ENCODE measurements around the gene MAML3. TPM values are rescaled to one million over a fixed set of nuclear protein-coding genes. Genes with fewer than 3 reads are reported as not detected.

Gene MAML3
- total and polyA plus RNA-seq, 2 experiments from 2014 or later = 4.1 to 11.2 TPM

- DNase-seq (ENCODE audit: low spot score) = no peak
- H3K36me3 ChIP-seq (replicated peaks; ENCODE audit: insufficient read depth, low read depth) = no peaks in the 10 kb centered on the region
- H2AFZ ChIP-seq = no peak overlapping the region
- peaks cover 27% of the 10 kb centered on the region for H3K4me1 ChIP-seq (ENCODE audit: insufficient read depth)
- peak overlapping the region; percentile 80 for H3K27ac ChIP-seq
- peak overlapping the region; percentile 14 for H3K4me2 ChIP-seq
- H3K9me2 ChIP-seq (replicated peaks; ENCODE audit: insufficient read depth) = no peaks in the 10 kb centered on the region
- no peak overlapping the region for H3K4me3 ChIP-seq
- no peak for TF ChIP-seq CTCF (IDR thresholded peaks at IDR 0.05; ENCODE audit: poor library complexity)
- TF ChIP-seq EZH2 (IDR thresholded peaks at IDR 0.05; ENCODE audit: borderline replicate concordance) = no peak
- TF ChIP-seq EZH2phosphoT487 (IDR thresholded peaks at IDR 0.05; ENCODE audit: low read depth, severe bottlenecking, unreplicated experiment) = no peak
- WGBS (ENCODE audit: low lambda C conversion rate, missing lambda C conversion rate) = 72% methylated on average over 5 of the region's 5 CpGs
- no peaks in the 10 kb centered on the region for H4K20me1 ChIP-seq (ENCODE audit: insufficient read depth, poor library complexity, severe bottlenecking)
- no peaks in the 10 kb centered on the region for H3K9me3 ChIP-seq (ENCODE audit: low read depth)
- no peaks in the 10 kb centered on the region for H3K27me3 ChIP-seq
- no peaks in the 10 kb centered on the region for H3K79me2 ChIP-seq
Observed at GRCh38 chr4:139740121-139740520, 413.9 kb downstream of the MAML3 start.

GRCh38 chr4:139738846-139739613 lies 415.0 kb downstream of the MAML3 start:
- no peak for TF ChIP-seq EZH2phosphoT487 (IDR thresholded peaks at IDR 0.05; ENCODE audit: low read depth, severe bottlenecking, unreplicated experiment)
- no peak for TF ChIP-seq CTCF (IDR thresholded peaks at IDR 0.05; ENCODE audit: poor library complexity)
- no peak for TF ChIP-seq EZH2 (IDR thresholded peaks at IDR 0.05; ENCODE audit: borderline replicate concordance)
- no peaks in the 10 kb centered on the region for H3K9me3 ChIP-seq (ENCODE audit: low read depth)
- no peak overlapping the region for H3K27ac ChIP-seq
- no peaks in the 10 kb centered on the region for H3K27me3 ChIP-seq
- H3K4me3 ChIP-seq = no peak overlapping the region
- DNase-seq (ENCODE audit: low spot score) = no peak
- no peak overlapping the region for H2AFZ ChIP-seq
- H3K9me2 ChIP-seq (replicated peaks; ENCODE audit: insufficient read depth) = no peaks in the 10 kb centered on the region
- H4K20me1 ChIP-seq (ENCODE audit: insufficient read depth, poor library complexity, severe bottlenecking) = no peaks in the 10 kb centered on the region
- H3K79me2 ChIP-seq = no peaks in the 10 kb centered on the region
- peaks cover 33% of the 10 kb centered on the region for H3K4me1 ChIP-seq (ENCODE audit: insufficient read depth)
- 75% methylated on average over 2 of the region's 2 CpGs for WGBS (ENCODE audit: low lambda C conversion rate, missing lambda C conversion rate)
- no peak overlapping the region for H3K4me2 ChIP-seq
- no peaks in the 10 kb centered on the region for H3K36me3 ChIP-seq (replicated peaks; ENCODE audit: insufficient read depth, low read depth)

GRCh38 chr4:139736661-139737060 lies 417.3 kb downstream of the MAML3 start:
- H3K36me3 ChIP-seq (replicated peaks; ENCODE audit: insufficient read depth, low read depth) = no peaks in the 10 kb centered on the region
- H2AFZ ChIP-seq = no peak overlapping the region
- TF ChIP-seq EZH2phosphoT487 (IDR thresholded peaks at IDR 0.05; ENCODE audit: low read depth, severe bottlenecking, unreplicated experiment) = no peak
- TF ChIP-seq EZH2 (IDR thresholded peaks at IDR 0.05; ENCODE audit: borderline replicate concordance) = no peak
- TF ChIP-seq CTCF (IDR thresholded peaks at IDR 0.05; ENCODE audit: poor library complexity) = no peak
- H3K9me2 ChIP-seq (replicated peaks; ENCODE audit: insufficient read depth) = no peaks in the 10 kb centered on the region
- peaks cover 41% of the 10 kb centered on the region for H3K4me1 ChIP-seq (ENCODE audit: insufficient read depth)
- 94% methylated on average over 2 of the region's 2 CpGs for WGBS (ENCODE audit: low lambda C conversion rate, missing lambda C conversion rate)
- H3K79me2 ChIP-seq = peaks cover 2% of the 10 kb centered on the region
- no peak overlapping the region for H3K4me2 ChIP-seq
- H4K20me1 ChIP-seq (ENCODE audit: insufficient read depth, poor library complexity, severe bottlenecking) = no peaks in the 10 kb centered on the region
- no peak overlapping the region for H3K4me3 ChIP-seq
- no peaks in the 10 kb centered on the region for H3K27me3 ChIP-seq
- H3K9me3 ChIP-seq (ENCODE audit: low read depth) = no peaks in the 10 kb centered on the region
- DNase-seq (ENCODE audit: low spot score) = no peak
- H3K27ac ChIP-seq = no peak overlapping the region

All from hepatocyte (in vitro differentiated cells).